ENCODE data around the gene ZNF397. TPM values are rescaled to one million over a fixed set of nuclear protein-coding genes. Genes with fewer than 3 reads are reported as not detected.

The ZNF397 gene
- total and polyA plus RNA-seq, 2 donors (not counting 1 experiment from before 2014, with no cell fraction given): 7.0 to 23.8 TPM

GRCh38 chr18:35306588-35307250, 65.9 kb downstream of the ZNF397 start:
- Histone ChIP-seq H3K9ac (ENCODE audit: insufficient read depth, low read length) (no peak overlapping the region), H2AFZ (ENCODE audit: low read length) (no peak overlapping the region), H4K20me1 (ENCODE audit: control insufficient read depth, extremely low read depth, insufficient read depth, low read length) (no peaks in the 10 kb centered on the region), H3K27ac (ENCODE audit: insufficient read depth, low read length) (no peak overlapping the region), H3K79me2 (ENCODE audit: control insufficient read depth, insufficient read depth, low read length) (peaks cover 3% of the 10 kb centered on the region), H3K27me3 (ENCODE audit: control insufficient read depth, insufficient read depth, low read length) (no peaks in the 10 kb centered on the region), H3K4me3 (replicated peaks in 1 of 4; ENCODE audit: control extremely low read depth in 1 of 4, insufficient read depth in 1 of 4, low read depth in 3 of 4, low read length in 4 of 4) (no peak overlapping the region), H3K36me3 (ENCODE audit: control insufficient read depth, insufficient read depth, low read length) (no peaks in the 10 kb centered on the region), H3K4me1 (ENCODE audit: control insufficient read depth, extremely low read depth, insufficient read depth, low read length) (no peaks in the 10 kb centered on the region), H3K9me3 (ENCODE audit: control insufficient read depth, insufficient read depth, low read depth, low read length) (peaks cover 7% of the 10 kb centered on the region), H3K4me2 (ENCODE audit: extremely low read depth, insufficient read depth, low read length) (no peak overlapping the region)
- no peak for TF ChIP-seq CTCF (conservative IDR thresholded peaks at IDR 0.05 in 1 of 2, IDR thresholded peaks at IDR 0.05 in 1 of 2; ENCODE audit: low read depth in 1 of 2, low read length in 2 of 2)
- no peak for TF ChIP-seq EZH2 (IDR thresholded peaks at IDR 0.05; ENCODE audit: low read length, missing control alignments)
- DNase-seq (ENCODE audit: low read depth in 2 of 2): peak in 1 of 2 donors; percentile 13

Other genes with a start within 250 kb of the ZNF397 start
- gene MAPRE2, start 199.6 kb upstream of the ZNF397 start, total RNA-seq: 8.2 and 18.5 TPM in 2 replicates
- gene MAPRE2, start 199.6 kb upstream of the ZNF397 start, polyA plus RNA-seq: 88.1 and 95.6 TPM in 2 replicates
- 13.4 and 29.2 TPM in 2 replicates for gene ZSCAN30, start 49.2 kb downstream of the ZNF397 start, total RNA-seq
- gene ZSCAN30, start 49.2 kb downstream of the ZNF397 start, polyA plus RNA-seq: 10.2 and 12.9 TPM in 2 replicates
- 31.8 and 33.9 TPM in 2 replicates for gene ZNF24, start 103.4 kb downstream of the ZNF397 start, total RNA-seq
- gene ZNF24, start 103.4 kb downstream of the ZNF397 start, polyA plus RNA-seq: 16.3 and 16.9 TPM in 2 replicates
- 2.8 and 5.0 TPM in 2 replicates for gene ZNF396, start 136.3 kb downstream of the ZNF397 start, total RNA-seq
- 0.80 and 1.7 TPM in 2 replicates for gene ZNF396, start 136.3 kb downstream of the ZNF397 start, polyA plus RNA-seq

All from fibroblast of lung (primary cell).